ENCODE results near the gene NSUN4.

The NSUN4 gene

GRCh38 chr1:46341222-46342083 lies 846 bp downstream of the NSUN4 start:
- Histone ChIP-seq H3K9ac (no peak overlapping the region), H3K36me3 (ENCODE audit: insufficient read depth) (no peaks in the 10 kb centered on the region), H4K20me1 (ENCODE audit: insufficient read depth) (no peaks in the 10 kb centered on the region), H3K79me2 (ENCODE audit: insufficient read depth, low read depth) (no peaks in the 10 kb centered on the region), H3K4me3 (IDR thresholded peaks at IDR 0.05; ENCODE audit: insufficient read depth, low read depth, low read length) (no peak overlapping the region), H3K4me2 (peak overlapping the region; percentile 29; the same call in 1 of the 2 replicates), H3K27me3 (ENCODE audit: insufficient read depth, low read depth) (no peaks in the 10 kb centered on the region), H3K4me1 (ENCODE audit: low read depth, poor library complexity, severe bottlenecking) (peaks cover 21% of the 10 kb centered on the region), H2AFZ (ENCODE audit: low read depth) (peak overlapping the region; percentile 74; the same call in 1 of the 2 replicates), H3K27ac (peak overlapping the region; percentile 72; the same call in 1 of the 2 replicates)
- TF ChIP-seq CTCF (conservative IDR thresholded peaks at IDR 0.05; ENCODE audit: low read depth, low read length), result no peak

GRCh38 chr1:46342084-46342656 lies 1.6 kb downstream of the NSUN4 start:
- Histone ChIP-seq H3K4me3 (IDR thresholded peaks at IDR 0.05; ENCODE audit: insufficient read depth, low read depth, low read length) (no peak overlapping the region), H3K36me3 (ENCODE audit: insufficient read depth) (no peaks in the 10 kb centered on the region), H4K20me1 (ENCODE audit: insufficient read depth) (no peaks in the 10 kb centered on the region), H2AFZ (ENCODE audit: low read depth) (no peak overlapping the region), H3K4me1 (ENCODE audit: low read depth, poor library complexity, severe bottlenecking) (peaks cover 21% of the 10 kb centered on the region), H3K27ac (no peak overlapping the region), H3K9ac (no peak overlapping the region), H3K79me2 (ENCODE audit: insufficient read depth, low read depth) (no peaks in the 10 kb centered on the region), H3K27me3 (ENCODE audit: insufficient read depth, low read depth) (no peaks in the 10 kb centered on the region), H3K4me2 (no peak overlapping the region; the same call in 1 of the 2 replicates)
- peak; percentile 41; the same call in 1 of the 2 replicates for TF ChIP-seq CTCF (conservative IDR thresholded peaks at IDR 0.05; ENCODE audit: low read depth, low read length)

GRCh38 chr1:46342677-46343350 lies 2.2 kb downstream of the NSUN4 start:
- Histone ChIP-seq H2AFZ (ENCODE audit: low read depth) (no peak overlapping the region), H3K4me3 (IDR thresholded peaks at IDR 0.05; ENCODE audit: insufficient read depth, low read depth, low read length) (no peak overlapping the region), H3K79me2 (ENCODE audit: insufficient read depth, low read depth) (no peaks in the 10 kb centered on the region), H3K27me3 (ENCODE audit: insufficient read depth, low read depth) (no peaks in the 10 kb centered on the region), H3K36me3 (ENCODE audit: insufficient read depth) (no peaks in the 10 kb centered on the region), H3K27ac (no peak overlapping the region), H3K4me2 (no peak overlapping the region), H3K4me1 (ENCODE audit: low read depth, poor library complexity, severe bottlenecking) (peaks cover 25% of the 10 kb centered on the region), H4K20me1 (ENCODE audit: insufficient read depth) (no peaks in the 10 kb centered on the region), H3K9ac (no peak overlapping the region)
- TF ChIP-seq CTCF (conservative IDR thresholded peaks at IDR 0.05; ENCODE audit: low read depth, low read length), result no peak

- Histone ChIP-seq H3K79me2 (ENCODE audit: insufficient read depth, low read depth) (no peaks in the 10 kb centered on the region), H3K27ac (no peak overlapping the region), H4K20me1 (ENCODE audit: insufficient read depth) (no peaks in the 10 kb centered on the region), H3K36me3 (ENCODE audit: insufficient read depth) (no peaks in the 10 kb centered on the region), H2AFZ (ENCODE audit: low read depth) (no peak overlapping the region), H3K4me3 (IDR thresholded peaks at IDR 0.05; ENCODE audit: insufficient read depth, low read depth, low read length) (no peak overlapping the region), H3K4me1 (ENCODE audit: low read depth, poor library complexity, severe bottlenecking) (peaks cover 28% of the 10 kb centered on the region), H3K4me2 (no peak overlapping the region), H3K9ac (no peak overlapping the region), H3K27me3 (ENCODE audit: insufficient read depth, low read depth) (no peaks in the 10 kb centered on the region)
- TF ChIP-seq CTCF (conservative IDR thresholded peaks at IDR 0.05; ENCODE audit: low read depth, low read length), result no peak
These were observed 2.7 kb downstream of the NSUN4 start for GRCh38 chr1:46343351-46343695.
